B cell (primary cell): Measurements from ENCODE around the gene CCDC78. TPM values are rescaled to one million over a fixed set of nuclear protein-coding genes. Genes with fewer than 3 reads are reported as not detected.
A peak's percentile ranks its signal among the peaks of the same experiment; 100 is the strongest.

Experiments used
- ATAC-seq: fragments of 200-7000 bp; cut with Tn5 transposase; one replicate; pipeline ENCODE4 v1.10.0; 2021; ENCODE audit warnings: low read depth, mild to moderate bottlenecking, moderate number of reproducible peaks, moderate library complexity
- CTCF ChIA-PET: fragments of 350-600 bp; sonication (Branson Sonifier 250); formaldehyde crosslinking; loops from one replicate; lab custom pipeline; 2021; ENCODE audit warnings: antibody characterized with exemption, inconsistent platforms; lab: Charles Lee
- POLR2A ChIA-PET: fragments of 350-600 bp; sonication (Branson Sonifier 250); formaldehyde crosslinking; loops from one replicate; lab custom pipeline; 2021; ENCODE audit warnings: antibody characterized with exemption; lab: Charles Lee
- DNase-seq: peaks from one replicate; pipeline ENCODE4 v3.0.0; 2013
- H2AFZ ChIP-seq: 2 replicates; pipeline ENCODE4 v1.6.1; 2012; ENCODE audit warnings: mild to moderate bottlenecking, low read depth, low read length; ENCODE audit not compliant: insufficient read depth, poor library complexity, severe bottlenecking
- H3K27ac ChIP-seq, 2 donors: 1 replicate in 1 of 2; 2 replicates in 1 of 2; pipeline ENCODE4 v1.5.1; 2012 to 2013; ENCODE audit warnings: low read length in 2 of 2, mild to moderate bottlenecking in 2 of 2, moderate library complexity in 1 of 2
- H3K27me3 ChIP-seq, 4 experiments: fragments of 200-600 bp in 1 of 4; sonication (generic) in 1 of 4; replicated peaks in 1 of 4; 1 replicate in 2 of 4; 2 replicates in 2 of 4; pipeline versions ENCODE4 v1.6.1 to v1.7.0; 2013 to 2016; ENCODE audit warnings: low read length in 3 of 4, mild to moderate bottlenecking in 2 of 4, mixed read lengths in 1 of 4, moderate library complexity in 1 of 4; ENCODE audit not compliant: insufficient read depth in 4 of 4, control insufficient read depth in 3 of 4; ENCODE audit errors: control extremely low read depth in 1 of 4
- H3K36me3 ChIP-seq, 2 experiments: replicated peaks in 1 of 2; 1 replicate in 1 of 2; 2 replicates in 1 of 2; pipeline versions ENCODE4 v1.6.1 to v1.7.1; 2013; ENCODE audit warnings: low read length in 1 of 2; ENCODE audit not compliant: insufficient read depth in 2 of 2, control insufficient read depth in 1 of 2; ENCODE audit errors: control extremely low read depth in 1 of 2, extremely low read depth in 1 of 2
- H3K4me1 ChIP-seq, 2 donors: fragments of 200-600 bp in 1 of 2; sonication (generic) in 1 of 2; 1 replicate in 1 of 2; 2 replicates in 1 of 2; pipeline versions ENCODE4 v1.5.1 to v1.6.1; 2013 to 2017; ENCODE audit warnings: low read length in 2 of 2; ENCODE audit not compliant: control insufficient read depth in 2 of 2, insufficient read depth in 2 of 2
- H3K4me2 ChIP-seq: replicated peaks from 2 replicates; pipeline ENCODE3; 2012; ENCODE audit warnings: mild to moderate bottlenecking, low read depth, low read length; ENCODE audit not compliant: poor library complexity, severe bottlenecking
- H3K4me3 ChIP-seq, 5 experiments: fragments of 200-600 bp in 1 of 5; sonication (generic) in 1 of 5; 1 replicate in 3 of 5; 2 replicates in 2 of 5; pipeline versions ENCODE4 v1.5.1 to v1.7.0; 2011 to 2016; ENCODE audit warnings: low read length in 4 of 5, mild to moderate bottlenecking in 4 of 5, low read depth in 2 of 5, control low read depth in 1 of 5, moderate library complexity in 1 of 5; ENCODE audit not compliant: insufficient read depth in 1 of 5; ENCODE audit errors: control extremely low read depth in 1 of 5, extremely low read depth in 1 of 5
- H3K79me2 ChIP-seq: fragments of 200-600 bp; sonication (generic); one replicate; pipeline ENCODE4 v1.6.0; 2016; ENCODE audit warnings: low read length; ENCODE audit not compliant: control insufficient read depth, insufficient read depth
- H3K9ac ChIP-seq: fragments of 200-600 bp; sonication (generic); 2 replicates; pipeline ENCODE4 v1.6.1; 2017; ENCODE audit warnings: mild to moderate bottlenecking, low read length, moderate library complexity
- H3K9me3 ChIP-seq, 3 donors: one replicate each; pipeline versions ENCODE4 v1.6.1 to v1.7.1; 2013; ENCODE audit warnings: low read length in 2 of 3; ENCODE audit not compliant: control insufficient read depth in 2 of 3, insufficient read depth in 1 of 3; ENCODE audit errors: control extremely low read depth in 1 of 3
- H4K20me1 ChIP-seq: 2 replicates; pipeline ENCODE4 v1.6.0; 2012; ENCODE audit warnings: mild to moderate bottlenecking, low read length; ENCODE audit not compliant: insufficient read depth, control insufficient read depth, poor library complexity, severe bottlenecking
- H3K27ac Mint-ChIP-seq: one replicate; pipeline ENCODE4 v1.8.0; 2021; ENCODE audit warnings: mixed read lengths
- H3K27me3 Mint-ChIP-seq: one replicate; pipeline ENCODE4 v1.8.0; 2021; ENCODE audit warnings: mixed read lengths
- H3K4me1 Mint-ChIP-seq: one replicate; pipeline ENCODE4 v1.8.0; 2021; ENCODE audit warnings: mixed read lengths
- H3K4me3 Mint-ChIP-seq: one replicate; pipeline ENCODE4 v1.8.0; 2021; ENCODE audit warnings: mixed read lengths
- H3K9me3 Mint-ChIP-seq: one replicate; pipeline ENCODE4 v1.8.0; 2022; ENCODE audit warnings: mixed read lengths; ENCODE audit not compliant: insufficient read depth
- EZH2 ChIP-seq: IDR thresholded peaks from 2 replicates; pipeline ENCODE4 v1.6.1; 2012; ENCODE audit warnings: borderline replicate concordance, low read depth, mild to moderate bottlenecking, moderate library complexity, low read length; ENCODE audit not compliant: insufficient read depth, poor library complexity, severe bottlenecking
- WGBS: methylation state at CpG from one replicate; pipeline ENCODE4 v1.1.5; 2013; ENCODE audit warnings: missing lambda C conversion rate; ENCODE audit not compliant: insufficient coverage; 5-methylcytosine and 5-hydroxymethylcytosine counted together
- intact Hi-C: fragments of 100-400 bp; cut with micrococcal nuclease; formaldehyde crosslinking; loops from one replicate; pipeline ENCODE4 v1.10.0; 2022
- polyA plus RNA-seq: library from polyadenylated mRNA; depleted of rRNA; stranded (reverse); fragments of >200 nt; gene quantifications from 2 replicates; pipeline ENCODE4 v1.2.3, GENCODE V29; 2012
- total RNA-seq, 2 donors: library from RNA; stranded (reverse); fragments of 120-200 nt in 1 of 2; gene quantifications; 1 replicate in 1 of 2; 2 replicates in 1 of 2; pipeline versions ENCODE4 v1.2.3 to v1.2.4, GENCODE V29; 2013 to 2022
- TF ChIP-seq, protein P1 (sequence below): fragments of 200-600 bp; IDR thresholded peaks from one replicate; pipeline ENCODE4 v1.8.0; 2022; ENCODE audit warnings: antibody characterized with exemption, mild to moderate bottlenecking

The CCDC78 gene
- total and polyA plus RNA-seq, 2 donors (not counting 1 experiment from before 2014, with no cell fraction given) = 11.8 to 34.2 TPM

DNA sequence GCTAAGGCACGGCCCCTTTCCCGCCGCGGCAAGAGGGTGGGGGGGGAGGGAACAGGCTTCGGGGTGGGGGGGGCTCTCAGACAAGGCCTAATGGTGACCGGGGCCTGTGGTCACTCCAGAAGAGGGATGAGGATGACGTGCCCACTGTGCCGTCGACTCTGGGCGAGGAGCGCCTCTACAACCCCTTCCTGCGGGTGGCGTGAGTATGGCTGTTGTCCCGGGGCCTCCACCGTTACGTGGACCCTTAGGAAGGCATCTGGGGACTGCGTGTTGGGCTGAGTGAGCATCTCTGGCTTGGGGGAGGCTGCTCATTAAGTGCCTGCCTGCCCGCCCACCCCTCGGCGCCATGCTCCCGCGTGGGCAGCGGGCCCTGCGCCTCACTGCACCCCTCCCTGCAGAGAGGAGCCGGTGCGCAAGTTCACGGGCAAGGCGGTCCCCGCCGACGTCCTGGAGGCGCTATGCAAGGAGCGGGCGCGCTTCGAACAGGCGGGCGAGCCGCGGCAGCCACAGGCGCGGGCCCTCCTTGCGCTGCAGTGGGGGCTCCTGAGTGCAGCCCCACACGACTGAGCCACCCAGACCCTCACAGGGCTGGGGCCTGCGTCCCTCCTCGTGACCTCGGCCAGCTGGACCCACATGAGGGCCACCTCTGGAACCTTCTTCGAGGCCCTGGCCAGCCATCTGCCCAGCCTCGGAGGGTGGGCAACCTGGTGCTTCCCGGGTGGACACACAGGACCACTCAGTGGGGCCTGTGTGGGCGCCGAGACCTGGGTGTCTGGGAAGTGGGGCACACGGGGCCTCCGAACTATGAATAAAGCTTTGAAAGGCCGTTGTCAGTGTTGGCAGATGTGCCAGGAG is 2.9 kb upstream of the CCDC78 start:
- Histone ChIP-seq H3K9ac (no peak overlapping the region), H3K36me3 (peaks cover 0 to 25% of the 10 kb centered on the region in 2 experiments), H3K4me2 (peak overlapping the region; percentile 97), H3K9me3 (no peaks in the 10 kb centered on the region), H2AFZ (no peak overlapping the region), H3K4me1 (peaks cover 10 to 28% of the 10 kb centered on the region in 2 donors), H4K20me1 (peaks cover 14% of the 10 kb centered on the region), H3K27me3 (no peaks in the 10 kb centered on the region), H3K4me3 (peak overlapping the region in 3 of 5 experiments; percentile 69 to 77 (median 70)), H3K27ac (no peak overlapping the region), H3K79me2 (no peaks in the 10 kb centered on the region)
- Mint-ChIP-seq H3K9me3 (no peaks in the 10 kb centered on the region), H3K27ac (no peak overlapping the region), H3K4me3 (peak overlapping the region; percentile 73), H3K4me1 (peaks cover 16% of the 10 kb centered on the region), H3K27me3 (no peaks in the 10 kb centered on the region)
- ATAC-seq (no peak), DNase-seq (no peak)
- ChIA-PET POLR2A (interaction anchor here (0.6 to 1.5 kb wide), 2 partner anchors 12 to 1254 kb away, joined by 4 to 11 read pairs; partner anchors contain the start of gene CIAO3), CTCF (interaction anchor here (1.2 kb wide), 1 partner anchor 17 kb away, joined by 4 read pairs; no protein-coding TSS in a partner anchor)
- TF ChIP-seq EZH2 = no peak
- TF ChIP-seq, protein P1, sequence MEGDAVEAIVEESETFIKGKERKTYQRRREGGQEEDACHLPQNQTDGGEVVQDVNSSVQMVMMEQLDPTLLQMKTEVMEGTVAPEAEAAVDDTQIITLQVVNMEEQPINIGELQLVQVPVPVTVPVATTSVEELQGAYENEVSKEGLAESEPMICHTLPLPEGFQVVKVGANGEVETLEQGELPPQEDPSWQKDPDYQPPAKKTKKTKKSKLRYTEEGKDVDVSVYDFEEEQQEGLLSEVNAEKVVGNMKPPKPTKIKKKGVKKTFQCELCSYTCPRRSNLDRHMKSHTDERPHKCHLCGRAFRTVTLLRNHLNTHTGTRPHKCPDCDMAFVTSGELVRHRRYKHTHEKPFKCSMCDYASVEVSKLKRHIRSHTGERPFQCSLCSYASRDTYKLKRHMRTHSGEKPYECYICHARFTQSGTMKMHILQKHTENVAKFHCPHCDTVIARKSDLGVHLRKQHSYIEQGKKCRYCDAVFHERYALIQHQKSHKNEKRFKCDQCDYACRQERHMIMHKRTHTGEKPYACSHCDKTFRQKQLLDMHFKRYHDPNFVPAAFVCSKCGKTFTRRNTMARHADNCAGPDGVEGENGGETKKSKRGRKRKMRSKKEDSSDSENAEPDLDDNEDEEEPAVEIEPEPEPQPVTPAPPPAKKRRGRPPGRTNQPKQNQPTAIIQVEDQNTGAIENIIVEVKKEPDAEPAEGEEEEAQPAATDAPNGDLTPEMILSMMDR = no peak
- WGBS = 91% methylated on average over 50 of the region's 55 CpGs
- intact Hi-C loops = loop anchor here (1.0 to 5.0 kb wide), 2 partner anchors 12 to 883 kb away; partner anchors contain the start of genes CRAMP1 and IFT140
